Measurements from ENCODE around the gene RAD51B.

RAD51B gene

GRCh38 chr14:68312300-68312699, 492.7 kb downstream of the RAD51B start:
- TF ChIP-seq, protein P1, sequence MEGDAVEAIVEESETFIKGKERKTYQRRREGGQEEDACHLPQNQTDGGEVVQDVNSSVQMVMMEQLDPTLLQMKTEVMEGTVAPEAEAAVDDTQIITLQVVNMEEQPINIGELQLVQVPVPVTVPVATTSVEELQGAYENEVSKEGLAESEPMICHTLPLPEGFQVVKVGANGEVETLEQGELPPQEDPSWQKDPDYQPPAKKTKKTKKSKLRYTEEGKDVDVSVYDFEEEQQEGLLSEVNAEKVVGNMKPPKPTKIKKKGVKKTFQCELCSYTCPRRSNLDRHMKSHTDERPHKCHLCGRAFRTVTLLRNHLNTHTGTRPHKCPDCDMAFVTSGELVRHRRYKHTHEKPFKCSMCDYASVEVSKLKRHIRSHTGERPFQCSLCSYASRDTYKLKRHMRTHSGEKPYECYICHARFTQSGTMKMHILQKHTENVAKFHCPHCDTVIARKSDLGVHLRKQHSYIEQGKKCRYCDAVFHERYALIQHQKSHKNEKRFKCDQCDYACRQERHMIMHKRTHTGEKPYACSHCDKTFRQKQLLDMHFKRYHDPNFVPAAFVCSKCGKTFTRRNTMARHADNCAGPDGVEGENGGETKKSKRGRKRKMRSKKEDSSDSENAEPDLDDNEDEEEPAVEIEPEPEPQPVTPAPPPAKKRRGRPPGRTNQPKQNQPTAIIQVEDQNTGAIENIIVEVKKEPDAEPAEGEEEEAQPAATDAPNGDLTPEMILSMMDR (IDR thresholded peaks at IDR 0.05; ENCODE audit: low read depth, low read length, missing control alignments): no peak
- Histone ChIP-seq H3K27ac (no peak overlapping the region), H3K36me3 (replicated peaks) (no peaks in the 10 kb centered on the region), H3K4me3 (ENCODE audit: low read depth, low read length) (no peak overlapping the region), H3K27me3 (replicated peaks) (no peaks in the 10 kb centered on the region)
- no peak for DNase-seq
- in situ Hi-C loops (cut with HindIII; ENCODE audit: low pct_ligation_motif_present, low sequenced_read_pairs): no loop called here

DNA sequence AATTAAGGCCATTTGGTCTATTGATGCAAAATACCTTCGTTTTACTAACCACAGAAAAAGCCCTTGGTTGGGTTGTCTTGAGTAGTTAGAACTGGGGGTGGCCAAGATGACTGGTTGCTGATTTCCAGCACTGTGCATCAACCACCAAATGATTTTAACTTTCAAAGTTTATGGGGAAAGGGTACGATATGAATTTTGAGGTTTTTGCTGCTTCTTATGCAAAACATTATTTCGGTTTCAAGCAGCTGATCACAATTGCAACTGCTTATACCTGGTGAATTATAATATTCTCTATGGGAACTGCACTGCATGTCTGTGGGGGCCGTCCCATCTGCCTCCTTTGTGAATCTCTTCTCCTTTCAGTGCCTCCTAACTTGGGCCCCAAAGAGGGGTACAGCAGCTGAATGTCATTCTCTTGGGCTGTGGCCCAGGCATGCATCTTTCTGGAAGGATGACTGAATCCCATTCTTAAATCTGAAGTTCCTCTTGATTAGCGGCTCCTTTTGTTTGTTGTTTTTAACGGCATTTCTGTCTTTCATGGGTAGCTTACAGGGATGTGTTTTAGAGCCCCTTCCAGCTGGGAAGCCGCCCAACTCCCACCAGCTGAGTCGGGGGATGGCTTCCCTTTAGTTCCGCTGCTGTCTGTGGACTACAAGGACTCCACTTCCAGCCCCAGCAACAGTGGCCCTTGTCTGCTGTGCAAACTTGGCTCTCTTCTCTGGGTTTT, 493.5 kb downstream of the RAD51B start:
- Histone ChIP-seq H3K27ac (no peak overlapping the region), H3K27me3 (replicated peaks) (no peaks in the 10 kb centered on the region), H3K36me3 (replicated peaks) (no peaks in the 10 kb centered on the region), H3K4me3 (ENCODE audit: low read depth, low read length) (no peak overlapping the region)
- in situ Hi-C loops (cut with HindIII; ENCODE audit: low pct_ligation_motif_present, low sequenced_read_pairs): no loop called here
- TF ChIP-seq, protein P1 (IDR thresholded peaks at IDR 0.05; ENCODE audit: low read depth, low read length, missing control alignments): no peak
- no peak for DNase-seq

GRCh38 chr14:68314642-68315041, 495.1 kb downstream of the RAD51B start:
- no peaks in the 10 kb centered on the region for H3K27me3 ChIP-seq (replicated peaks)
- H3K36me3 ChIP-seq (replicated peaks): no peaks in the 10 kb centered on the region
- no peak overlapping the region for H3K27ac ChIP-seq
- no peak overlapping the region for H3K4me3 ChIP-seq (ENCODE audit: low read depth, low read length)
- TF ChIP-seq, protein P1 (IDR thresholded peaks at IDR 0.05; ENCODE audit: low read depth, low read length, missing control alignments): no peak
- in situ Hi-C loops (cut with HindIII; ENCODE audit: low pct_ligation_motif_present, low sequenced_read_pairs): no loop called here
- no peak for DNase-seq

- Histone ChIP-seq H3K27me3 (replicated peaks) (no peaks in the 10 kb centered on the region), H3K36me3 (replicated peaks) (no peaks in the 10 kb centered on the region), H3K4me3 (ENCODE audit: low read depth, low read length) (no peak overlapping the region), H3K27ac (no peak overlapping the region)
- TF ChIP-seq, protein P1 (IDR thresholded peaks at IDR 0.05; ENCODE audit: low read depth, low read length, missing control alignments): no peak
- no peak for DNase-seq
- in situ Hi-C loops (cut with HindIII; ENCODE audit: low pct_ligation_motif_present, low sequenced_read_pairs): no loop called here
Observed at GRCh38 chr14:68315081-68315480, 495.5 kb downstream of the RAD51B start.

GRCh38 chr14:68316078-68316868, 496.7 kb downstream of the RAD51B start:
- Histone ChIP-seq H3K4me3 (ENCODE audit: low read depth, low read length) (no peak overlapping the region), H3K36me3 (replicated peaks) (no peaks in the 10 kb centered on the region), H3K27me3 (replicated peaks) (no peaks in the 10 kb centered on the region), H3K27ac (no peak overlapping the region)
- in situ Hi-C loops (cut with HindIII; ENCODE audit: low pct_ligation_motif_present, low sequenced_read_pairs): no loop called here
- TF ChIP-seq, protein P1 (IDR thresholded peaks at IDR 0.05; ENCODE audit: low read depth, low read length, missing control alignments): no peak
- DNase-seq: no peak
